GM19395 (cell line): Measurements from ENCODE around the gene RUNDC1.

ENCODE experiments used
- ATAC-seq: cut with Tn5 transposase; IDR thresholded peaks from one replicate; pipeline ENCODE4 v1.9.1; 2021; ENCODE audit warnings: mild to moderate bottlenecking, moderate library complexity; ENCODE audit not compliant: unreplicated experiment

The RUNDC1 gene

GRCh38 chr17:43016216-43016615 lies 35.9 kb downstream of the RUNDC1 start:
- no peak for ATAC-seq

- ATAC-seq = no peak
Observed at GRCh38 chr17:43018008-43018853, 37.9 kb downstream of the RUNDC1 start.

- no peak for ATAC-seq
Observed at GRCh38 chr17:43018932-43019331, 38.6 kb downstream of the RUNDC1 start.

- no peak for ATAC-seq
Observed at GRCh38 chr17:43019418-43019817, 39.1 kb downstream of the RUNDC1 start.

- ATAC-seq = no peak
Observed at GRCh38 chr17:43020030-43020621, 39.8 kb downstream of the RUNDC1 start.

- no peak for ATAC-seq
Observed at GRCh38 chr17:43020789-43021740, 40.7 kb downstream of the RUNDC1 start.

- no peak for ATAC-seq
Observed at GRCh38 chr17:43021741-43022512, 41.6 kb downstream of the RUNDC1 start, which contains the start of gene VAT1. VAT1 (minus strand) TSS chr17:43022385; CDS start chr17:43022322, 63 bp downstream.

- ATAC-seq = no peak
Observed at GRCh38 chr17:43024407-43025289, 44.3 kb downstream of the RUNDC1 start, which contains the start of gene RND2. RND2 (plus strand) TSS chr17:43025231; CDS start chr17:43025348, 117 bp downstream.

GRCh38 chr17:43025290-43025657 lies 44.9 kb downstream of the RUNDC1 start:
- no peak for ATAC-seq

GRCh38 chr17:43025766-43026537 lies 45.6 kb downstream of the RUNDC1 start:
- ATAC-seq = no peak

GRCh38 chr17:43026595-43026994 lies 46.2 kb downstream of the RUNDC1 start:
- no peak for ATAC-seq

GRCh38 chr17:43027091-43028032 lies 47.0 kb downstream of the RUNDC1 start:
- no peak for ATAC-seq

GRCh38 chr17:43028221-43028861 lies 48.0 kb downstream of the RUNDC1 start:
- ATAC-seq = no peak

GRCh38 chr17:43030137-43030767 lies 49.9 kb downstream of the RUNDC1 start:
- no peak for ATAC-seq

GRCh38 chr17:43031666-43032065 lies 51.3 kb downstream of the RUNDC1 start:
- no peak for ATAC-seq
